SK-N-SH (cell line): ENCODE data around the gene L1TD1. TPM values are rescaled to one million over a fixed set of nuclear protein-coding genes. Genes with fewer than 3 reads are reported as not detected.

Experiments used
- CTCF ChIA-PET: fragments of 300-600, 350-600 bp; formaldehyde crosslinking; extraction: SDS; loops from one replicate; lab custom pipeline; 2021; lab: Yijun Ruan, JAX
- POLR2A ChIA-PET: fragments of 350-600 bp; sonication (Branson Sonifier 250); formaldehyde crosslinking; extraction: SDS; loops from one replicate; lab custom pipeline; 2020; ENCODE audit warnings: antibody characterized with exemption, inconsistent platforms; lab: Yijun Ruan, JAX
- DNase-seq: peaks from one replicate; pipeline ENCODE4 v3.0.0; 2012
- H2AFZ ChIP-seq: fragments of 200-600 bp; sonication (generic); 2 replicates; pipeline ENCODE4 v1.8.1; 2016; ENCODE audit warnings: antibody characterized with exemption, mild to moderate bottlenecking, low read depth
- H3F3A ChIP-seq: fragments of 200-600 bp; sonication (generic); replicated peaks from 2 replicates; pipeline ENCODE3; 2016; ENCODE audit warnings: antibody characterized with exemption, mild to moderate bottlenecking; ENCODE audit not compliant: insufficient read depth
- H3K27ac ChIP-seq, 2 experiments: fragments of 200-500 bp in 1 of 2; fragments of 200-600 bp in 1 of 2; sonication (Bioruptor generic) in 1 of 2; sonication (generic), shearing (Covaris generic) in 1 of 2; 2 replicates each; pipeline versions ENCODE4 v1.5.1 to v1.6.1; 2014 to 2016; ENCODE audit warnings: low read depth in 2 of 2, inconsistent platforms in 1 of 2, low read length in 1 of 2, mild to moderate bottlenecking in 1 of 2, mixed read lengths in 1 of 2
- H3K27me3 ChIP-seq: fragments of 200-600 bp; sonication (generic), shearing (Covaris generic); 2 replicates; pipeline ENCODE4 v1.6.1; 2016; ENCODE audit warnings: mixed run types; ENCODE audit not compliant: insufficient read depth
- H3K36me3 ChIP-seq, 2 experiments: fragments of 200-500 bp in 1 of 2; fragments of 200-600 bp in 1 of 2; sonication (Bioruptor generic) in 1 of 2; sonication (generic) in 1 of 2; replicated peaks in 1 of 2; 2 replicates each; pipeline versions ENCODE3 to v1.5.1; 2014 to 2016; ENCODE audit warnings: low read length in 1 of 2, mild to moderate bottlenecking in 1 of 2; ENCODE audit not compliant: insufficient read depth in 2 of 2, control insufficient read depth in 1 of 2
- H3K4me1 ChIP-seq, 2 experiments: fragments of 200-500 bp in 1 of 2; fragments of 200-600 bp in 1 of 2; sonication (Bioruptor generic) in 1 of 2; sonication (generic), shearing (Covaris generic) in 1 of 2; 2 replicates each; pipeline versions ENCODE4 v1.5.1 to v1.6.1; 2014 to 2016; ENCODE audit warnings: low read depth in 1 of 2, low read length in 1 of 2, mixed run types in 1 of 2; ENCODE audit not compliant: insufficient read depth in 2 of 2, control insufficient read depth in 1 of 2
- H3K4me2 ChIP-seq: fragments of 200-600 bp; sonication (generic), shearing (Covaris generic); 2 replicates; pipeline ENCODE4 v1.6.1; 2017; ENCODE audit warnings: mixed run types
- H3K4me3 ChIP-seq, 2 experiments: fragments of 200-500 bp in 1 of 2; fragments of 200-600 bp in 1 of 2; sonication (Bioruptor generic) in 1 of 2; sonication (generic), shearing (Covaris generic) in 1 of 2; 2 replicates each; pipeline versions ENCODE4 v1.5.1 to v1.8.1; 2014 to 2016; ENCODE audit warnings: low read depth in 2 of 2, inconsistent platforms in 1 of 2, low read length in 1 of 2, mild to moderate bottlenecking in 1 of 2, mixed read lengths in 1 of 2, moderate library complexity in 1 of 2
- H3K79me2 ChIP-seq: fragments of 200-600 bp; sonication (generic); 2 replicates; pipeline ENCODE4 v1.8.1; 2017; ENCODE audit warnings: mild to moderate bottlenecking; ENCODE audit not compliant: insufficient read depth
- H3K9ac ChIP-seq: fragments of 200-600 bp; sonication (generic); 2 replicates; pipeline ENCODE4 v1.6.1; 2017; ENCODE audit warnings: mixed run types
- H3K9me2 ChIP-seq: fragments of 200-600 bp; sonication (generic); 2 replicates; pipeline ENCODE4 v1.6.1; 2017; ENCODE audit warnings: mixed run types
- H3K9me3 ChIP-seq: fragments of 200-600 bp; sonication (generic); 2 replicates; pipeline ENCODE4 v1.6.1; 2017; ENCODE audit warnings: mixed run types, mild to moderate bottlenecking, moderate library complexity
- H4K20me1 ChIP-seq: fragments of 200-600 bp; sonication (generic); 2 replicates; pipeline ENCODE4 v1.6.1; 2017; ENCODE audit warnings: mild to moderate bottlenecking, mixed run types; ENCODE audit not compliant: insufficient read depth
- ELF1 ChIP-seq: IDR thresholded peaks from 2 replicates; pipeline ENCODE4 v1.4.0; 2012
- FOSL2 ChIP-seq: IDR thresholded peaks from 2 replicates; pipeline ENCODE4 v1.4.0; 2012; ENCODE audit warnings: low read depth, mild to moderate bottlenecking, moderate library complexity, borderline replicate concordance
- FOXM1 ChIP-seq: IDR thresholded peaks from 2 replicates; pipeline ENCODE4 v1.4.0; 2012; ENCODE audit warnings: low read depth, mild to moderate bottlenecking
- GATA2 ChIP-seq: sonication (generic); formaldehyde crosslinking; IDR thresholded peaks from 2 replicates; pipeline ENCODE4 v1.5.0; 2020; ENCODE audit warnings: mild to moderate bottlenecking, missing genetic modification reagents
- MXI1 ChIP-seq: IDR thresholded peaks from 2 replicates; pipeline ENCODE4 v1.6.1; 2012; ENCODE audit warnings: mild to moderate bottlenecking, low read depth, low read length, improper control_type of control experiment
- RAD21 ChIP-seq: IDR thresholded peaks from 2 replicates; pipeline ENCODE4 v1.6.1; 2012; ENCODE audit warnings: mild to moderate bottlenecking, low read length
- RCOR1 ChIP-seq: fragments of 150-350 bp; IDR thresholded peaks from 2 replicates; pipeline ENCODE4 v1.6.1; 2017; ENCODE audit warnings: antibody characterized with exemption, low read length
- TCF12 ChIP-seq: IDR thresholded peaks from 2 replicates; pipeline ENCODE4 v1.4.0; 2012
- TEAD4 ChIP-seq: IDR thresholded peaks from 2 replicates; pipeline ENCODE4 v1.4.0; 2012; ENCODE audit warnings: mild to moderate bottlenecking, borderline replicate concordance; ENCODE audit not compliant: insufficient read depth
- YY1 ChIP-seq: IDR thresholded peaks from 2 replicates; pipeline ENCODE4 v1.4.0; 2012; ENCODE audit warnings: low read depth, mild to moderate bottlenecking
- WGBS: methylation state at CpG from one replicate; pipeline ENCODE4 v1.1.6; 2017; ENCODE audit warnings: low lambda C conversion rate; 5-methylcytosine and 5-hydroxymethylcytosine counted together
- polyA plus RNA-seq, 3 experiments: library from polyadenylated mRNA; depleted of rRNA; stranded (reverse); fragments of >200 nt; gene quantifications; 2 replicates each; pipeline ENCODE4 v1.2.3, GENCODE V29; 2012
- TF ChIP-seq, protein P1 (sequence below): fragments of 200-600 bp; sonication (generic); IDR thresholded peaks from 2 replicates; pipeline ENCODE4 v1.6.1; 2017; ENCODE audit warnings: antibody characterized with exemption, mild to moderate bottlenecking, moderate library complexity

L1TD1 gene
- polyA plus RNA-seq, 1 of the 3 experiments (the other 2 are of a cell fraction): not detected

DNA sequence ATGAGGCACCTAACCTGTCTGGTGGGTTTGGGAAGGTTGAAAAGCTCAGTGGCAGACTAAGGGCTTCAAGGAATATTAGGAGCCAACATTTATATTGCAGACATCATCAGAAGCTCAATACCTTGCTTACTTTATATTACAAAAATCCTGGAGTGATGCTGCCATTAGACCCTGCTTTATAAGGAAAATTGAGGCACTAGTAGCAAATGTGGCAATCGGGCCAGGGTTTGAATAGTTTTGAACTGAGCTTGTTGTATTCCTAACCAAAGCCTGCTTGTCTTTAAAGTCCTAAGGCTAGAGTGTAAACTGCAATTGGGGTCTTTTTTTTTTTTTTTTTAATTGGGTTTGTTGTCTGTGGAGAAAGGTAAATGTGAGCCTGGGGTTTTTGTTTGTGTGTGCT lies 14.3 kb downstream of the L1TD1 start (continued):
- no peak for TF ChIP-seq ELF1

DNA sequence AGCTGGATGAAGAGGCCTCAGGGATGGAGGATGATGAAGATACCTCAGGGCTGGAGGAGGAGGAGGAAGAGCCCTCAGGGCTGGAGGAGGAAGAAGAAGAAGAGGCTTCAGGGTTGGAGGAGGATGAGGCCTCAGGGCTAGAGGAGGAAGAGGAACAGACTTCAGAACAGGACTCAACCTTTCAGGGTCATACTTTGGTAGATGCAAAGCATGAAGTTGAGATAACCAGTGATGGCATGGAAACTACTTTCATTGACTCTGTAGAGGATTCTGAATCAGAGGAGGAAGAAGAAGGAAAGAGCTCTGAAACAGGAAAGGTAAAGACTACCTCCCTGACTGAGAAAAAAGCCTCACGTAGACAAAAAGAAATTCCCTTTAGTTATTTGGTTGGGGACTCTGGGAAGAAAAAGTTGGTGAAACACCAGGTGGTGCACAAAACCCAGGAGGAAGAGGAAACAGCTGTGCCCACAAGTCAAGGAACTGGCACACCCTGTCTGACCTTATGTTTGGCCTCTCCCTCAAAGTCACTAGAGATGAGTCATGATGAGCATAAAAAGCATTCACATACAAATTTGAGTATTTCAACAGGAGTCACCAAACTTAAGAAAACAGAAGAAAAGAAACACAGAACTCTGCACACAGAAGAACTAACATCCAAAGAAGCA lies 15.4 kb downstream of the L1TD1 start:
- ChIA-PET POLR2A (no interaction called here), CTCF (interaction anchor here (1.1 kb wide), 1 partner anchor 11 kb away, joined by 3 read pairs; no protein-coding TSS in a partner anchor)
- Histone ChIP-seq H3K9me3 (no peaks in the 10 kb centered on the region), H4K20me1 (no peaks in the 10 kb centered on the region), H3K9me2 (no peaks in the 10 kb centered on the region), H3K79me2 (no peaks in the 10 kb centered on the region), H3K27me3 (no peaks in the 10 kb centered on the region), H3K27ac (no peak overlapping the region), H3K4me3 (no peak overlapping the region), H3K4me2 (no peak overlapping the region), H3K9ac (no peak overlapping the region), H3K4me1 (no peaks in the 10 kb centered on the region), H3K36me3 (no peaks in the 10 kb centered on the region), H3F3A (no peaks in the 10 kb centered on the region)
- no peak for DNase-seq
- TF ChIP-seq TEAD4: no peak
- no peak for TF ChIP-seq RAD21
- TF ChIP-seq FOXM1: no peak
- no peak for TF ChIP-seq ELF1
- TF ChIP-seq, all 33 proteins: peak for 0
- H2AFZ ChIP-seq: no peak overlapping the region
- 31% methylated on average over 1 of the region's 1 CpG for WGBS

DNA sequence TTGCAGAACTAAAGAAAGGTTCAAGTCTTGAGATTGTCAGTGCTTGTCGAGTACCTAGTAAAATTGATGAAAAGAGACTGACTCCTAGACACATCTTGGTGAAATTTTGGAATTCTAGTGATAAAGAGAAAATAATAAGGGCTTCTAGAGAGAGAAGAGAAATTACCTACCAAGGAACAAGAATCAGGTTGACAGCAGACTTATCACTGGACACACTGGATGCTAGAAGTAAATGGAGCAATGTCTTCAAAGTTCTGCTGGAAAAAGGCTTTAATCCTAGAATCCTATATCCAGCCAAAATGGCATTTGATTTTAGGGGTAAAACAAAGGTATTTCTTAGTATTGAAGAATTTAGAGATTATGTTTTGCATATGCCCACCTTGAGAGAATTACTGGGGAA lies 16.3 kb downstream of the L1TD1 start:
- Histone ChIP-seq H3K27me3 (no peaks in the 10 kb centered on the region), H3F3A (no peaks in the 10 kb centered on the region), H4K20me1 (no peaks in the 10 kb centered on the region), H3K36me3 (no peaks in the 10 kb centered on the region), H3K27ac (no peak overlapping the region), H3K4me3 (no peak overlapping the region), H3K9me3 (no peaks in the 10 kb centered on the region), H3K4me2 (no peak overlapping the region), H3K4me1 (no peaks in the 10 kb centered on the region), H3K79me2 (no peaks in the 10 kb centered on the region), H3K9ac (no peak overlapping the region), H3K9me2 (no peaks in the 10 kb centered on the region), H2AFZ (no peak overlapping the region)
- CTCF ChIA-PET: no interaction called here
- WGBS: 34% methylated on average over 1 of the region's 1 CpG
- POLR2A ChIA-PET: no interaction called here
- DNase-seq: no peak
- TF ChIP-seq RCOR1: no peak
- no peak for TF ChIP-seq FOXM1
- no peak for TF ChIP-seq MXI1
- no peak for TF ChIP-seq TEAD4
- TF ChIP-seq YY1: no peak
- no peak for TF ChIP-seq FOSL2
- TF ChIP-seq GATA2 (CRISPR knock-in tag): no peak
- TF ChIP-seq, protein P1, sequence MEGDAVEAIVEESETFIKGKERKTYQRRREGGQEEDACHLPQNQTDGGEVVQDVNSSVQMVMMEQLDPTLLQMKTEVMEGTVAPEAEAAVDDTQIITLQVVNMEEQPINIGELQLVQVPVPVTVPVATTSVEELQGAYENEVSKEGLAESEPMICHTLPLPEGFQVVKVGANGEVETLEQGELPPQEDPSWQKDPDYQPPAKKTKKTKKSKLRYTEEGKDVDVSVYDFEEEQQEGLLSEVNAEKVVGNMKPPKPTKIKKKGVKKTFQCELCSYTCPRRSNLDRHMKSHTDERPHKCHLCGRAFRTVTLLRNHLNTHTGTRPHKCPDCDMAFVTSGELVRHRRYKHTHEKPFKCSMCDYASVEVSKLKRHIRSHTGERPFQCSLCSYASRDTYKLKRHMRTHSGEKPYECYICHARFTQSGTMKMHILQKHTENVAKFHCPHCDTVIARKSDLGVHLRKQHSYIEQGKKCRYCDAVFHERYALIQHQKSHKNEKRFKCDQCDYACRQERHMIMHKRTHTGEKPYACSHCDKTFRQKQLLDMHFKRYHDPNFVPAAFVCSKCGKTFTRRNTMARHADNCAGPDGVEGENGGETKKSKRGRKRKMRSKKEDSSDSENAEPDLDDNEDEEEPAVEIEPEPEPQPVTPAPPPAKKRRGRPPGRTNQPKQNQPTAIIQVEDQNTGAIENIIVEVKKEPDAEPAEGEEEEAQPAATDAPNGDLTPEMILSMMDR: no peak
- TF ChIP-seq TCF12: no peak
